Medulla oblongata (tissue), 1 donor: ENCODE data around the gene CADM4.
"Not testable (repeated sequence)": the region's sequence is repeated elsewhere in the genome, so short reads cannot be mapped to it uniquely, and the experiment has no call there.

Experiments used
- DNase-seq: peaks from one replicate; pipeline ENCODE4 v3.0.0-alpha.2; 2015; ENCODE audit errors: extremely low spot score

CADM4 gene

GRCh38 chr19:43662487-43662886 is 22.8 kb upstream of the CADM4 start:
- DNase-seq: no peak

DNA sequence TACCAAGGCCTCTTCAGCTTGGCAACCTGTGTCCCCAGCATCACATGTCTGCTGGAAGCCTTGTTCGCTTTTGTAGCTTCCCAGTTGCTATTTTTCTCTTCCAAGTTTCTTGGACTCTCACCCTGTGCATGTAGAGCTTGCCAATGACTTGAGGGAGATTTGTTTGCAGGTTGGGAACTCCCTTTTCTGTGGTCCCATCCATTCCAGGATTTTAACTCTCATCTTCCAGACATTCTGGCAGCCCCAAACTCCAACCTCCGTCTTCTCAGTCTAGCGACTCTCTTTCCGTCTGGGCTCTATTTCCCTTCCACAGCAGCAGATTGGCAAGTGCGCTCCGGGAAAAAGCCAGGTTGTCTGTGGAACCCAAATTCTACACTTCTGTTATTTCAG is 21.3 kb upstream of the CADM4 start:
- DNase-seq: peak; percentile 57

DNA sequence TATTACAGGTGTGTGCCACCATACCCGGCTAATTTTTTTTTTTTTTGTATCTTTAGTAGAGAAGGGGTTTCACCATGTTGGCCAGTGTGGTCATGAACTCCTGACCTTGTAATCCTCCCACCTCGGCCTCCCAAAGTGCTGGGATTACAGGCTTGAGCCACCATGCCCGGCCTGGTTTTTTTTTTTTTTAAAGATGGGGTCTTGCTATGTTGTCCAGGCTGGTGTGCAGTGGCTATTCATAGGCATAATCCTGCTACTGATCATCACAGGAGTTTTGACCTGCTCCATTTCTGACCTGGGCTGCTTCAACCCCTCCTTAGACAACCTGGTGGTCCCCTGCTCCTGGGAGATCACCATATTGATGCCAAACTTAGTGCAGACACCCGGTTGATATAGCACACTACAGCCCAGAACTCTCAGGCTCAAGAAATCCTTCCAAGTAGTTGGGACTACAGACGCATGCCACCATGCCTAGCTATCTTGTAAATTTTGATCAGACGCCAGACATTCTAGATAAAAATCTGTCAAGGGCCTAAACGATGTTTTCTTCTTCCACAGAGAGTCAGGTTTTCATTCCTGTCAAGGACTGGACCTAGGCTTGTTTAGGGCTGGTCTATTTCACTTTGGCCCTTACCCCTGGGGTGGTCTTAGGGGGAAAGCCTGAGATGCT is 20.8 kb upstream of the CADM4 start:
- DNase-seq: no peak

- DNase-seq: peak; percentile 54
Observed at GRCh38 chr19:43658494-43658893, 18.8 kb upstream of the CADM4 start.

GRCh38 chr19:43658001-43658400 is 18.4 kb upstream of the CADM4 start:
- DNase-seq: no peak

DNA sequence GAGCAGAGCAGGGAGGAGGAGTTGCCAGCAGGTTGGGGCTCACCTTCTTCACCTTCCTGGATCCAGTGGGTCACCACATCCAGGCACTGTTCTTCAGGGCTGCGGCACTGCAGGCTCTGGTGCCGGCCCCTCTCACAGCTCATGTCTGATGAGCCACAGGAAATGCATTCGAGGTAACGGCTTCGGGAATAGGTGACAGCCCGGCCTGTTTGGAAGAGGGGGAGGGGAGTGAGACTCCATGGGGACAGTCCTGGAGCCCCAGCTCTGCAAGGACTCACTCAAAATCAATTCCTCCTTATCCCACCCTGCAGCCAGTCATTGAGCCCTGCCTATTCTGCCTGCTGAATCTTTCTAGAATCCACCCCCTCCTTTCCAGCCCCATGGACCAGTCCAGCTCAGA is 16.8 kb upstream of the CADM4 start:
- DNase-seq: no peak

DNA sequence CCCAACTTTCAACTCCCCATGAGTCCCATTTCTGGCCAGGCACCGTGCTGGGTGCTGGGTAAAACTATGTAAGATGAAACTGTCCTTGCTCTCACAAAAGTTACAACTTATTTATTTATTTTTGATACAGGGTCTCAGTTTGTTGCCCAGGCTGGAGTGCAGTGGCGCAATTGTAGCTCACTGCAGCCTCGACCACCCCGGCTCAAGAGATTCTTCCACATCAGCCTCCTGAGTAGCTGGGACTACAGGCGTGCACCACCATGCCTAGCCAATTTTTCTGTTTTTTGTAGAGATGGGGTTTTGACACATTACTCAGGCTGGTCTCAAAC is 12.9 kb upstream of the CADM4 start:
- DNase-seq: no peak

- peak; percentile 94 for DNase-seq
Observed at GRCh38 chr19:43651758-43652545, 12.3 kb upstream of the CADM4 start.

GRCh38 chr19:43650276-43650675 is 10.6 kb upstream of the CADM4 start:
- DNase-seq: not testable (repeated sequence)

DNA sequence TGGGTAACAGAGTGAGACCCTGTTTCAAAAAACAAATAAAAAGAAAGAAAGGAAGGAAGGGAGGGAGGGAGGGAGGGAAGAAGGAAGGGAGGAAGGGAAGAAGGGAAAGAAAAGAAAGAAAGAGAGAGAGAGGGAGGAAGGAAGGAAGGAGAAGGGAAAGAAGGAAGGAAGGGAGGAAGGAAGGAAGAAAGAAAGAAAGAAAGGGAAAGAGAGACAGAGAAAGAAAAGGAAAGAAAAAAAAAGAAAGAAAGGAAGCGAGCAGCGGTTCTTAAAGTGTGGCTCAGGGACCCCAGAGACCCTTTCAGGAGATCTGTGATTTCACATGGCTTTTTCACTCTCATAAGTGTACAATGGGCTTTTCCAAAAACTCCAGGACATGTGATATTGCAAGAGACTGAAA is 9.9 kb upstream of the CADM4 start:
- DNase-seq: no peak

GRCh38 chr19:43648633-43649032 is 9.0 kb upstream of the CADM4 start:
- no peak for DNase-seq

DNA sequence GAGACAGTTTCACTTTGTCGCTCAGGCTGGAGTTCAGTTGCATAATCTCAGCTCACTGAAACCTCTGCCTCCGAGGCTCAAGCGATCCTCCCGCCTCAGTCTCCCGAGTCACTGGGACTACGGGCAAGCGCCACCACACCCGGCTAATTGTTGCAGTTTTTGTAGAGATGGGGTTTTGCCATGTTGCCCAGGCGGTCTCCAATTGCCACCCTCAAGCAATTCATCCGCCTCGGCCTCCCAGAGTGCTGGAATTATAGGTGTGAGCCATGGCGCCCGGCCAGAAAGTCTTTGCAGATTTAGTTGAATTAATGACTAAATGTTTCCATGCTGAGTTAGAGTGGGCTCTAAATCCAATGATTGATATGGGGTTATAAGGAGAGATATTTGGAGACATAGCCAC is 4.5 kb upstream of the CADM4 start:
- DNase-seq: no peak

GRCh38 chr19:43643326-43643725 is 3.7 kb upstream of the CADM4 start:
- no peak for DNase-seq

DNA sequence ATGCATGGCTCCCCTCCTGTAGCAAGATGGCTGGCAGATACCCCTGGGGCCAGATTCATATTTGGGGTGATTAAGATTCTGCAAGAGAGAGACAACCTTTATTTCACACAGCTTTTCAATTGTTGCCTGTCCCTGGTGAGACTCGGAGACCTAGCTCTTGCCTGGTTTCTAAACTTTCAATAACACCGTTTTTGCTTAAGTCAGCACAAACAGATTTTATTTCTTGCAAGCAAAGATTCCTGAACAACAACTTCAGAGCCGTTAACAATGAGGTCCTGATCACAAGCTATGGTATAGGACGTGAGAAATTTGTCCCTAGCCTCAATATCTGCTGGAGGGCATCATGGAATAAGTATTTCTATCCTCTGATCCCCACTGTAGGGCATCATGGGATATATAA is 2.9 kb upstream of the CADM4 start:
- DNase-seq: no peak

GRCh38 chr19:43641333-43641732 is 1.7 kb upstream of the CADM4 start:
- DNase-seq: no peak

DNA sequence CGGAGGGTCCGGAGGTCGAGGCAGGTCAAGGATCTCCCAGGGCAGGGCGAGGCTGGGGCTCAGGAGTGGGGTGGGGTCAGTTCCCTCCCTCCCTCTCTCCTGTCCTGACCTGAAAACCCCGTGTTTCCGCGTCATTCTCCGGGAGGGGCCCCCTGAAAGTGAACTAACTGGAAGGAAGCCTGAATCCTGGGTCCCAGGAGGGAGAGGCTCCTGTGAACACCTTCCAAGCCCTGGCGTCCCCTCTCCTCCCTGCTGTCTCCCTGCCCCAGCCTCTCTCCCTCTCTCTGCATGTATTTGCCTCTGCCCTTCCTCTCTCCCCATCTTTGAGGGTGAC is 741 bp upstream of the CADM4 start:
- no peak for DNase-seq

DNA sequence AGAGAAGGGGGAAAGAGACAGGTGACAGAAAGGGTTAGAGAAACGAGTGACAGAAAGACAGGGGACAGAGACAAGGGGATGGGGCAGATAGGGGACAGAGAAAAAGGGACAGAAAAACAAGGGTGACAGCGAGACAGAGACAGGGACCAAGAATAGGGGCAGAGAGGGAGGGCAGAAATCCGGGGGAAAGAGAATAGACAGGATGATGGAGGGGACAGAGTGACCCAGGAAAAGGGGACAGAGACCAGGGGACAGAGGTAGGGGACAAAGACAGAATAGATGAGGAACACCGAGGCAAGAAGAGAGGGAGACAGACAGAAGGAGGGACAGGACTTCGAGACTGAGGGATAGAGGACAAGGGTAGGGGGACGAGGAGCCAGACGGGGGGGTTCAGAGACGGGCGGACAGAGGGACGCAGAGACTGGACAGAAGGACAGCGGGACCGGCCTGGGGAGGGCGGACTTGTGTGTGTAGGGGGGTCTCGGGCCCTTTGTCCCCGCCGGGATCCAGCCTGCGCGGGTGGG is 593 bp downstream of the CADM4 start:
- no peak for DNase-seq

GRCh38 chr19:43638214-43638994 is 1.2 kb downstream of the CADM4 start:
- peak; percentile 23 for DNase-seq

DNA sequence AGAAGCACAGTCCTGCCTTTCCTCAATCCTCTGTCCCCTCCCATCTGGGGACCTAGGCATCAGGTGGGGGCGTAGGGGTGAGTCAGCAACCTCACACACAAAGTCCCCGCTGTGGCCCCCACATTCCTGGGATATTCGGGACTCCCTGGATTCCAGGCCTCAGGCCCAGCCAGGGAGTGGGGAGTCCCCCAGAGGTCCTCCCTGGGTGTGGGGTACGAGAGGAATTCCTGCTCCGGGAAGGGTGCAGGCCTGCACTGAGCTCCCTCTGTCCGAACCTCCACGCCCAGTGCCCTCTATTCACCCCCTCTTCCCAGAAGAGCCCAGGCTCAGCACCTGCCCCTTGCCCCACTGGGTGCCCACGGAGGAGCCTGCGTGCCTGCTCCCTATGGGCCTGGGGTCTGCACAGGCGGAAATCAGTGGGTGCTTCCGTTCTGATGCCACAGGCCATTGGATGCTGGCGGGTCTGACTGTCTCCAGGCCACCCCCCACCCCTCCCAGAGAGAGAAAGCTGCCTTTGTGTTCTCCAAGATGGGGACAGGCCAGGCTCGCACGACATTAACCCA is 3.4 kb downstream of the CADM4 start:
- peak; percentile 80 for DNase-seq

- DNase-seq: not testable (repeated sequence)
Observed at GRCh38 chr19:43635561-43635940, 4.1 kb downstream of the CADM4 start.

DNA sequence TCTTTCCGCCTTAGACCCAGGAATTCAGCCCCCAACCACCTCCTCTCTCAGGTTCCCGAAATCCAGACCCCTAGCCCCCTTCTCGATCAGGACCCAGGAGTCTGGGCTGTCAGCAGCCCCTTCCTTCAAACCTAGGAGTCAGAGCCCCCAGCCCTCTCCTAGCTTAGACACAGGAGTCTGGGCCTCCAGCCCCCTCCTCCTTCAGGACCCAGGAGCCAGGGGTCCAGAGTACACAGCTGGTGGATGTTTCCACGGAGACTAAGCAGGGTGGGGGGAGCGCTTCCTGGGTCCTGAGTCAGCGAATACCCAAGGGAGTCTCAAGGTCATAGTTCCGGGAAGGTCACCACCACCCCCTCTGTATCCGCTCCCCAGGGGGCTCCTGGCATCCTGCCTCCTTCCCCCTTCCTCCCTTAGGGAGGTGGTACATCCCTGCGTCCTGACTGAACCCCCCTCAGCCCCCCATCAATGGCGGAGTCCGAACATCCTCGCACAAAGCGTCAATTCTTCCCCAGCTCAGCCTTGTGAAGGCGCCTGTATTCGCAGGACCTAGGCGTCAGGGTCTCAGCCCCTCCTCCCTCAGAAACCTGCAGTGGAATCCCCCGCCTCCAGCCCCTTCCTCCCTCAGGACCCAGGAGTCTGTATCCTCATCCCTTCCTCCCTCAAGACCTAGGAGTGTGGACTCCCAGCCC is 4.6 kb downstream of the CADM4 start:
- peak; percentile 82 for DNase-seq

DNA sequence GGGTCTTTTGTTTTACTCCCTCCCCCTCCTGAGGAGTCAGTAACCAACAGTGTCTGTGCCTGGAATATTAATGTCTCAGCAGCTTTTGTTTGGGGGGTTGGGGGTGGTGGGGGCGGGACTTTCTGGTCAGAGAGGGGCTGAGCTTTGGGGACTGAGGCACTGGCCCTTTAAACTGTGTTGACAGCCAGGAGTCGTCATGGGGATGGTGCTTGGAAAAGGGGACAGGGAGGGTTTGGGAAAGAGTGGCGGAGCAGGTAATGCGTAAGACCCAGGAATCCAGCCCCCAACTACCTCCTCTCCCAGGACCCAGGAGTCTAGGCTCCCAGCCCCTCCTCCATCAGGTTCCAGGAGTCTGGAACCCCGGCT is 5.2 kb downstream of the CADM4 start:
- DNase-seq: peak; percentile 78
